GM21526 (cell line): ENCODE data around the gene GAK.

Experiments
- ATAC-seq: cut with Tn5 transposase; IDR thresholded peaks from one replicate; pipeline ENCODE4 v1.9.1; 2021; ENCODE audit warnings: moderate library complexity; ENCODE audit not compliant: unreplicated experiment, low FRiP score

GAK gene

DNA sequence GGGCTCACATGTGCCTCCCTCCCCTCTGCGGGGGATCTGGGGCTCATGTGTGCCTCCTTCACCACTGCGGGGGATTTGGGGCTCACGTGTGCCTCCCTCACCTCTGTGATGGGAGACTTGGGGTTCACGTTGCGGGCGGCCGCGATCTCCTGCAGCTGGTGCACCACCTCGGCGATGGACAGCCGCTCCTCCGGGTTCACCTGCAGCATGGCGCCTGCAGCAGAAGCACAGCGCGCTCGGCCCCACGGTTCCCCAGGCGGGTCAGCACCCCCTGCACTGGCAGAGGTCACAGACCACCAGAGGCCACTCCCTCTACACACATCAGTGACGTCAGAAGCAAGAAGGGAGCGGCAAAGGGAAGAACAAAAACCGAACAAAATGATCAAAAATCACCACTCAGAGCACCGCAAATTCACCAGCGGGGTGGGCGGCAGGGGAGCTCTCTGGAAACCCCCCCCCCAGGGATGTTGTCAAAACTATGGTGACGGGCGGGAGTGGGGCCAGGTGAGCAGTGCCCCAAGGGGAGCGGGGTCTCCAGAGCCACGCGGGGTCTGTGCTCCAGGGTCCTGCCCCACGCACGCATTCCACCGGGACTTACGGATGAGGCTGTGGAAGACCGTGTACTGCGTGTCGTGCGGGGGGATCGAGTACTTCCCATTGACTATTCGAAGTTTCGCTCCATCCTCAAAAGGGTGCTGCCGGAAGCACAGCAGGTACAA lies 38.7 kb downstream of the GAK start:
- no peak for ATAC-seq

DNA sequence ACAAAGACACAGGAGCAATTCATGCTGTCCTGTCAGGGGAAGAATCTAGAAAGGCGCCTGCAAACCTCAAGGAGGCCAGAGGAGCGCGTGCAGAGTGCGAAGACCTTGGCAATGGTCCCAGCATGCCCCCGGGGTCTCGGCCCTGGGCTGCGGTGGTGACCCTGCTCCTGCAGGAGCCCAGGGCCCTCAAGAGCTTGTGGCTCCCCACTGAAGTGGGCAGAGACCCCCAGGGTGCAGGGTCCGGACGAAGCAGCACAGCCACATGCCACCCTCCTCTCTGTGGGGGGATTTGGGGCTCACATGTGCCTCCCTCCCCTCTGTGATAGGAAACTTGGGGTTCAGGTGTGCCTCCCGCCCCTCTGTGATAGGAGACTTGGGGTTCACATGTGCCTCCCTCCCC lies 39.3 kb downstream of the GAK start:
- no peak for ATAC-seq

DNA sequence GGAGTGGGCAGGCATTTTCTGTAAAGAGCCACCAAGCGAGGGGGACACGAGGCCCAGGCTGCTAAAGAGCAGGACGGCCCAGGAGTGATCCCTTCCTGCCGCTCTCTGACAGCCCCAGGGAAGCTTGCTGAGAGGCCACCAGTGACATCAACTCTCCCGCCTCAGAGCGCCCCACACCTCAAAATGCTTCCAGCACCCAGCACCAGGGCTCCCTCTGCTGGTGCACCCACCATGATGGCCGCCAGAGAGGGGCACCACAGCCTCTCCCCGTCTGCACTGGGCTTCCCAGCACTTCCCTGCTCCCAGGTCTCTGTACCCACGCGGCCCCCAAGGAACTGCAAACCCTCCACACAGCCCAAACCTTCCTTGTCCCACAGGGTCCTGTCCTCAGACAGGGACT lies 40.4 kb downstream of the GAK start:
- no peak for ATAC-seq

DNA sequence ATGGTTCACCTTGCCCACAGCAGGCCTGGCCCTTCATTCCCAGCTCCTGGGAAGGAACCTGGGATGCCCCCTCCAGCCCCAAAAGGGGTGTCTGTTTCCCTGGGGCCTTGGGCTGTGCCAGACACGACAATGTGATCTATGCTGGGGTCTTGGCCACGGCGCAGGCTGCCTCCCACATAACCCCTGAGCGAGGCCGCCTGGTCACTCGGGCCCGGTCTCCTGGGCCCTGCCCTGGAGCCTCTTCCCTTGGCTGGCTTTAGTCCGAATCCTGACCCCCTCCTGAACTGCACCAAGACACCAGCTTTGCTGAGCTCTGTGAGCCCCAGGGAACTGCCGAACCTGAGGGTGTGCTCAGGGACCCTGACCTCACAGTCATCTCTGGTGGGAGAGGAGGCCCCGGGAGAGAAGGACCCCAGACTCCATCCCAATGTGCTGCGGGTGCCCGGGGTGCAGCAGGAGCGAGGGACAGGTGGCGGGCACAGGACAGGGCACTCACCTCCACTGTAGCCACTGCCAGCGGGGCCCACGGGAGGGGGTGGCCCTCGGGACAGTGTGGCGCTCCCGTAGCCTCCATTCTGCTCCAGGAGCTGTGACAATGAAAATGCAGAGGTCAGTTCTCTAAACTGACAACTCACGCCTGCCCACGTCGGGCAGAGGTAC lies 42.0 kb downstream of the GAK start:
- no peak for ATAC-seq

DNA sequence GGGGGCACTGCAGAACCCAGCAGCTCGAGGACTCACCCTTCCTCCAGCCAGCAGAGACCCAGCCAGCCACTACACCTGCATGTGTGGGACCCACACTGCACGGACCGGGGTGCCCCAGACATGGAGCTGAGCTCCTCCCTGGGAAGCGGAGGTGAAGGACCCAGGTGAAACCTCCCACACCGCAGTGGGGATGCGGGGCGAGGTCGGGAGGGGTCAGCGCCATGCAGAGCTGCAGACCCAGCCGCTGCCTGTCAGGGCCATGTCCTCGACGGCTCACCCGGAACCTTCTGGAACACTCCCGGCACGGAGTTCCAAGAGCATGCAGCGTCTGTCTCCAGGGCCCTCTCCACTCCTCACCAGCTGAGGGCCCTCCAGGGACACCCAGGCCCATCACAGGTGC lies 42.6 kb downstream of the GAK start:
- ATAC-seq = no peak

DNA sequence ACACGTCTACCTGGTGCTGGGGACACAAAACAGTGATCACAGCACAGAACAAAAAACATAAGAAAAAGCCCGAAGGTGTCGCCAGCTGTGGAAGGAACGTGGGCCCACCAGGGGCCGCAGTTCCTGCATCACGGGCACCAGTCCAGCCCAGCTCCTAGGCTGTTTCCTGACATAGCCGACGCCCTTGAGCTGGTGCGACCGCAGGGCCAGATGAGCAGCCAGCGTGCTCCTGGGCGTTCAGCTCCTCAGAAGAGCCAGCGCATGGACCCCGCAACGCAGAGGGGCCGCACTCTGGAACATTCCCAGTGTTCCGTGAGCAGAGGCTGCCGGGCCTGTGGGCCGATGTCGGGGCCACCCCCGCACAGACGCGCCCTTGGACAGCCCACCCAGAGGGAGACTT lies 44.1 kb downstream of the GAK start:
- ATAC-seq = no peak

DNA sequence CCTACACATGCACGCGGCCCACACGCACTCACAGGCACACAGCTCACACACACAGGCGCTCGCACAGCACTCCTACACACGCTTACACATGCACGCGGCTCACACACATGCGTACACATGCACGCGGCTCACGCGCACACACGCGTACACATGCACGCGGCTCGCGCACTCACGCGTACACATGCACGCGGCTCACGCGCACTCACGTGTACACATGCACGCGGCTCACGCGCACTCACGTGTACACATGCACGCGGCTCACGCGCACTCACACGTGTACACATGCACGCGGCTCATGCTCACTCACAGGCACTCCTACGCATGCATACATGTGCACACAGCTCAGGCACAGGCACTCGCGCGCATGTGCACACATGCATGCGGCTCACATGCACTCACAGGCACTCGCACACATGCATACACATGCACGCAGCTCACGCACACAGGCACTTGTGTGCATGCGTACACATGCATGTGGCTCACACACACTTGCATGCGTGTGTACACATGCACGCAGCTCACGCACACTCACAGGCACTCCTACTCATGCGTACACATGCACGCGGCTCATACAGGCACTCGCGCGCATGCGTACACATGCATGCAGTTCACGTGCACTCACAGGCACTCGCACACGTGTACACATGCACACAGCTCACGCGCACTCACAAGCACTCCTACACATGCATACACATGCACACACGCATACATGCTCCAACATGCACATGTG lies 44.9 kb downstream of the GAK start:
- ATAC-seq = no peak

DNA sequence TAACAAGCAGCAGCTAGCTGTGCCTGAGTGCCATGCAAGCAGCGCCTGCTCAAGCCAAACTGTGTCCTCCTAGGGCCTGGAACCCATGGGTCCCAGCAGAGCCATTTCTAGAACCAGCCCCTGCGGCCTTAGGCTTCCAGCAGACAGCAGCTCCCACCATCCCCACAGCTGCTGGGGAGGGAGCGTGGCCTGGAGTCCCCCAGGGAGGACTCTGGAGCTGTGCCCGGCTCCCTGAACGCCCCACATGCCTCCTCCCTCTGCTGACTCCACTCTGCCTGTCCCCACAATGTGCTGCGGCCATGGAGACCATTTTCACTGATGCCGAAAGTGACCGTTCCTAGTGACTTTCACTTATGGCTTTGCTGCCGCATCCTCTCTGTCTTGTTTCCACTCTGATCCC lies 45.9 kb downstream of the GAK start:
- ATAC-seq = no peak

DNA sequence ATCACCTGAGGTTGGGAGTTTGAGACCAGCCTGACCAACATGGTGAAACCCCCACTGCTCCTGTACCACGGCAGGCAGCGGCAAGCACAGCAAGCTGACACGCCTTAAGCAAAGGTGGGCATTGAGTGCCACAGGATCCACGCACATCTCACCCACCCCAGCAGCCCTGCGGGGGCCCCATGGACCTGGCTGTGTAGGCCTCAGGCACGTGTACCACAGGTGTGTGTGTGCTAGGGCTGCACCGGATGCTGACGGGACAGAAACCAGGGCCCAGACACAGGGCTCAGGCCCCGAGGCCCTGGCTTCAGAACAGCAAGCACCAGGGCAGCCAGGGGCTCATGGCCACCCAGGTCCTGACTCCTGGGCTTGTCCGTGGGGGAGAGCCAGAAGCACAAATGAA lies 46.8 kb downstream of the GAK start:
- ATAC-seq = no peak

DNA sequence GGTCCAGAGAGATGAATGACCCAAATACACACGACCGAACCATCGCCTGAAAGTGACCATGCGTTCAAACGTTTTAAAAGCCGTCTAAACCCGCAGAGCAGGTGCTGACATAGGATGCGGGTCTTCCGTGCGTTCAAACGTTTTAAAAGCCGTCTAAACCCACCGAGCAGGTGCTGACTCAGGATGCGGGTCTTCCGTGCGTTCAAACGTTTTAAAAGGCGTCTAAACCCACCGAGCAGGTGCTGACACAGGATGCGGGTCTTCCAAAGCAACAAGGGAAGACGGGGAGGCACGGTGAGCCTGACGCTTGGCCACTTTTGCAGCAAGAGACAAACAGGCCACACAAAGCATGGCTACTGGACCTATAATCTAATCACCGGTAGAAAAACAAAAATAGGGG lies 47.2 kb downstream of the GAK start:
- no peak for ATAC-seq

DNA sequence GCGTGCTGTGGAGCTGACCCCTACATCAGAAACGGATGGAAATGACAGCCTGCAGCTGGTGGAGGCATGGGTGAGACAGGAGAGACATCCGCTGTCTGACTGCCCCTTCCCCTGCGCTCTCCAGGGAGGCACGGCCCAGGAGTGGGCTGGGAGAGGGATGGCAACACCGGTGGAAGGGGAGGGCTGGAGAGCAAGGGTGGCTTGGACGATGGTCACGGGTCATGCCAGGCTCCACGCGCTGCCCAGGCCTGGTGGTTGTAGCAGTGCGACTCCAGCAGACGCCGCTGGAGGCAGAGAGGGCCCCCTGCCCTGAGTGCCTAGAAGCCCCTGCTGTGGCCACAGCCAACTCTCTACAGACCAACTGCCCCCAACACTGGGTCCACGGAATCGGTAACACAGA lies 47.9 kb downstream of the GAK start:
- ATAC-seq = no peak

DNA sequence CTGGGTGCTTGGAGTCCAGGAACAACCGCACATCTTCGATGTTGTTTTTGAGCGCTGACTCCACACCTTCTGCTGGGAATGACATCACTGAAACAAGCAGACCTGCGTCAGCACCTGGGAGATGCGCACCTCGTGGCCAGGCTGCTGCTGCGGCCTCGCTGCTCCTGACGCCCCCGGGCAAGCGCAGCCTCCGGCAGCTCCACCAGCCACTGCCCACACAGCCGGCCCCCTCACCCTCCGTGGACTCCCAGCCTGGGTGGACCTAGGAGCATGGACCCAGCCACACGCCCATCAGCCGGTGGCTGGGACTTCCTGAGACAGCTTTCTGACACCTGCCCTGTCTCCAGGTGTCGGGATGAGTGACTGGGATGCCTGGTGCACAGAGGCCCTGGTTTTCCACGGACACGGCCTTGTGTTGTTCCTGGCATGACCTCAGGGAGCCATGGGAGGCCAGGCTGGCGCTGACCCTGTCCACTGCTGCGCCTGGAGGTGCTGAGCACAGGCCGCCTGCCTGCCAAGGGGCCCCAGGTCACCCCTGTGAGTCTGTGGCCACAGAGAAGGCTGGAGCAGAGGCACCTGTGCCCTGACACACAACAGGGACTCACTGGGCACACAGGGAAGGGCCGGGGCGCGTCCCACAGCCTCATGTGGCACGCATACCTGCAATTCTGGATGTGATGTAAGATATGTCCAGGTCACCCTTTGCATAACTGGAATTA lies 48.6 kb downstream of the GAK start:
- ATAC-seq = no peak

DNA sequence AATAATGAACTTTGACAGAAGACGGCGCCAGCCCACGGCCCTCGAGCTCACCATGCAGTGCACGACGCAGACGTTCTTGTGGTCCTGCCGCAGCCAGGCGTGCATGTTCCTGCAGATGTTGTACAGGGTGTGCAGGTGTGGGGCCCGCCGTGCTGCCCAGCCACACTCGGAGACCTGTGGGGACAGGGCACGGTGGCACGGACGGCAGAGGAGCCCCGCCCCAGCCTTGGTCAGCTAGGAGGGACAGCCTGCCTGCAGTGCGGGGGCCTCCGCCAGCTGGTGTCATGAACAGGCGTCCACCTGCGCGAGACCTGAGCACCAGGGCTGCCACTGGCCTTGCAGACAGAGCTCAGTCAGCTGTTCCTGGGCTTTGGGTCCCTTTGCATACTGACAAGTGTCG lies 49.5 kb downstream of the GAK start:
- no peak for ATAC-seq

DNA sequence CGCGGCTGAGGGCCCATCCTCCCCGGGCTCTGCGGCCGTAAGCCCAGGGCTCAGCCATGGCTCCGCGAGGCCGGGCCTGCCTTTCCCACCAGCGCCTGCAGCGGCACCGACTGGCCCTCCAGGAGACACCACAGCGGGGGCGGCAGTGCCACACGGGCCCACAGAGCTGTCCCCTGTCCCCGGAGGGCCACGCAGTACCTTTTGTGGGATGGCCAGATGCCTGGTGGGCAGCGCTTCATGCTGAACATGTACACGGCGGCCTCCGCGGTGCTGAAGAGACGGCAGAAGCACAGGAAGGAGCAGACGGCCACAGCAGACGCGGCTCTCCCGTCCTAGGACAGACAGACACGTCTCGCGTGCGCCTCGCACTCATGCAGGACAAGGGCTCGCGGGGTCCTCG lies 50.4 kb downstream of the GAK start:
- ATAC-seq = no peak

DNA sequence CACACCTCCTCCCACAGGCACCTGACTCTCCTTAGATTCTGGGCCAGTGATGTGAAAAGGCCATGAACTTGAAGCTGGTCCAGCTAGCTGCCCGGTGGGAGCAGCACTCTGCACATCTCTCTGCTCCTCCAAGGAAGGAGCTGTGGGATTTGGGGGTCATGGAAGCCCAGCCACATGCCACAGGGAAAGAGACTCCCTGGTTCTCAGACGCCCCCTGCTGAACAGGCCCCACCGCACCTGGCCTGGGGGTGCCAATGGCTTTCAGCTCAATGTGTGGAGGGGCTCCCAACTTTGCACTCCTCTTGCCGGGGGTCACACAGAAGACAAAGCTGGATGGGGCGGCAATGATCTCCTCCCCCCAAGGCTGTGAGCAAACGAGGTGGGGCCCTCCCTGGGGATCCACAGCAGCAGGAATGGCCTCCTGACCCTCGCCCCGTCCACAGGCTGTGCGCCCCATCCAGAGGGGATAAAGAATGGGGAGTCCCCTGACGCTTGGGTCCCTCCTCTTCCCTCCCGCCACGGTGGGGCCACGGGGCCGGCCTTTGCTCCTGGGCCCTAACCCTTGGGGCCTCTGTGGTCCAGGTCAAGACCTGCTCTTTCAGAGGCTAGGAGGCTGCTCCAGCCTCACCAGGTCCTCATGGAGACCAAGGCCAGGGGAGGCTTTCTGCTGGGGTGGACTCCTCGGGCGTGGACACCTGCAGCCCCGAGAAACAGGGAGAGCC lies 51.3 kb downstream of the GAK start:
- ATAC-seq = no peak

DNA sequence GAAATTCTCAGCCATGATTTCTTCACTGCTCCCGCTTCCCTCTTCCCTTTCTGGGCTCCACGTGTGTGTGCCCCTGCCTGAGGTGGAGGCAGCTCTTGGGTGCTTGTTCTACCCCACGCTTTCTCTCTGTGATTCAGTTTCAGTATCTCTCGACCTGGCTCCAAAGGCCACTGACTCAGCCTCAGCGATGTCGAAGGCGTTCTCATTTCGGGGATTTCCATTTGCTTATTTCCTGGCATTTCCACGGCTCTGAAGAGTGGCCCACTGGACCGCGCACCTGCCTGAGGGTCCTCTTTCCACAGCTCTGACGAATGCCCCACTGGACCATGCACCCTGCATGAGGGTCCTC lies 52.4 kb downstream of the GAK start:
- ATAC-seq = no peak

DNA sequence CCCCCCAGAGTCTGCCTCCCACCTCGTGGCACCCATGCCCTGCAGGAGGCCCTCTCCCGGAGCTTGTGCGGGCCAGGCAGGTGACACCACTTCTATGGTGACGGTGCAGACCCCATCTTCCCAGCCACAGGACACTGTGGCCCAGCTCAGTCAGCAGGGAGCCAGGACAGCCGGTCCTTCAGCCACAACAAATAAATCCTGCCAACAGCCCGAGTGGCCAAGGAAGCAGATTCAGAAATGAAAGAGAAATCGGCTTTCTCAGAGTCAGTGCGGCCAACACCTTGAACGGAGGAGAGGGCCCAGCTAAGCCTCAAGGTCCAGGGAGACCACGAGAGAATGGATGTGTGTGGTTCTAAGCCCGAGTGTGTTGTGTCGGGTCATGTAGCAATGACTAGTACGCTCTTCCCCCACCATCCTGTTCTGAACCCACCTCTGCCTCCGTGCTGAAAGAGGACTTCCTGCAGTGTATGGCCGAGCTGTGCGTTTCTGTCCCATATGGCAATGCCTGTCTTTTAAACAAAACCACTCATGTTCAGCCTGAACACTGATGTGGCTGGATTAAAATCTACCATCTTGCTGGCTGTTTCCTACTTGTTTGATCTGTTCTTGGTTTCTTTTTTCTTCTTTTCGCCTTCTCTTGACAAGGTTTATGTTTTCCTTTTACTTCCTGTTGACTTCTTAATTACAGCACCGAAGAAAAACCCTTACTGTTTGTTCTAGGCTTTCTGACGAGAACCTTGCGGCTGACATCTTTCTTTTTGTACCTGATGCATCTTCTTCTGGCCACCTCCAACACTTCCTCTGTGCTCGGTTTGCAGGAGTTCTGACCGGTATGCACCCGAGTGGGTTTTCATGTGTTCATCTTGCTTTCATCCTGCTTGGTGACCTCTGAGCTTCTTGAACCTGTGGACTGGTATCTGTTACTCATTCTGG lies 53.1 kb downstream of the GAK start:
- no peak for ATAC-seq

DNA sequence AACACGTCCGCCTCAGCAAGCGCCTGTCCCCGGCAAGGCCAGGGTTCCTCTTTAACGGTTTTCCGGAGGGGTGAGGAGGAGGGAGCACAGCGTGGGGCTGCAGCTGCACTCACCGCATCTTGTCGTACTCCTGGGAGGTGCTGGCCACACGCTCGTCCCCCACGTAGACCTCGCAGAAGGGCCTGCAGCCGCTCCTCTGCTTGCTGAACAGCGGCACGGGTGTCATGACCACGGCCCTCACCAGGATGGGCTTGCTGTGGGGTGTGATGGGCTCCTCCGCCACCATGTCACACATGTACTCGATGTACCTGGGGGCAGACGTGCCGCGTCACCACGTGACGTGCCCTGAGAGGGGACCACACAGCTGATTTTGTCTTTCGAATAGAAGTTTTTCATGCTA lies 54.6 kb downstream of the GAK start:
- ATAC-seq = no peak

DNA sequence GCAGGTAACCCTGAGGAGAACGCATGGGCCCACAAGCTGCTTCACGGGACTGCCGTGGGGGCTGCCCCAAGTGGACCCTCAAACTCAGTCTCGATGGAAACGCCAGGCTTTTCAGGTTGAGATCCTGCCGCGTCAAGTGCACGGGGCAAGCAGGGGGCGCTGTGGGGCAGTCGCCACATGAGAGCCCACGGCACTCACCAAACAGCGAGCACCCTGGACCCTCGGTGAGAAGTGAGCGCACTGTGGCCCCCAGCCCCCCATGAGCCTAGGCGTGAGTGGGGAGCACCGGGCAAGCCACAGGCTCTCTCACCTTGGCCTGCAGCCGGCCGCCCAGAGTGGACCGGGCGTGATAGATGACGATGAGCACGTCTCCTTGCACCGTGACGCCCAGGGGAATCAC lies 55.3 kb downstream of the GAK start:
- no peak for ATAC-seq
